ENCODE data around the gene SSR3.

DNA sequence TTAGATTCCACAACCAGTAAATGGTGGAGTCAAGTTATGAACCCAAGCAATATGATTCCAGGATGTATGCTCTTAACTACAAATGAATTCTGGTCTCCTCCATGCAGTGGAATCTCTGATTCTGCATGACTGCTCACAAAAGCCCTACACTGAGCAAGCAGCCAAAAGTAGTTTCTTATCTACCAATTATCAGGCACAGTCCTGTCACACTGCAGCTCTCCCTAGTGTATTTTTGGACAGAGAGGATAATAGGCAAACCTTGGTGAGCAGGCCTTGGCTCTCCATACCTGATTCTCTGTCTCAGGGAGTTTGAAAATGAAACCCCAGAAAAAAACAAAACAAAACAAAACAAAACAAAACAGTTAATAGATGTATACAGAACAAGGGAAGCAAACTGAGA, 3.5 kb upstream of the SSR3 start:
- TF ChIP-seq, protein P1, sequence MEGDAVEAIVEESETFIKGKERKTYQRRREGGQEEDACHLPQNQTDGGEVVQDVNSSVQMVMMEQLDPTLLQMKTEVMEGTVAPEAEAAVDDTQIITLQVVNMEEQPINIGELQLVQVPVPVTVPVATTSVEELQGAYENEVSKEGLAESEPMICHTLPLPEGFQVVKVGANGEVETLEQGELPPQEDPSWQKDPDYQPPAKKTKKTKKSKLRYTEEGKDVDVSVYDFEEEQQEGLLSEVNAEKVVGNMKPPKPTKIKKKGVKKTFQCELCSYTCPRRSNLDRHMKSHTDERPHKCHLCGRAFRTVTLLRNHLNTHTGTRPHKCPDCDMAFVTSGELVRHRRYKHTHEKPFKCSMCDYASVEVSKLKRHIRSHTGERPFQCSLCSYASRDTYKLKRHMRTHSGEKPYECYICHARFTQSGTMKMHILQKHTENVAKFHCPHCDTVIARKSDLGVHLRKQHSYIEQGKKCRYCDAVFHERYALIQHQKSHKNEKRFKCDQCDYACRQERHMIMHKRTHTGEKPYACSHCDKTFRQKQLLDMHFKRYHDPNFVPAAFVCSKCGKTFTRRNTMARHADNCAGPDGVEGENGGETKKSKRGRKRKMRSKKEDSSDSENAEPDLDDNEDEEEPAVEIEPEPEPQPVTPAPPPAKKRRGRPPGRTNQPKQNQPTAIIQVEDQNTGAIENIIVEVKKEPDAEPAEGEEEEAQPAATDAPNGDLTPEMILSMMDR (IDR thresholded peaks at IDR 0.05): no peak
- TF ChIP-seq ZFX (IDR thresholded peaks at IDR 0.05; ENCODE audit: borderline replicate concordance): no peak
